Chondrocyte (in vitro differentiated cells): ENCODE data around the gene DAB2. TPM values are rescaled to one million over a fixed set of nuclear protein-coding genes. Genes with fewer than 3 reads are reported as not detected.

Source experiments
- DNase-seq: peaks from one replicate; pipeline ENCODE4 v3.0.0; 2021; ENCODE audit warnings: mixed read lengths, low spot score
- H3K27ac Mint-ChIP-seq: one replicate; pipeline ENCODE4 v1.8.0; 2021; ENCODE audit warnings: mild to moderate bottlenecking, moderate library complexity, mixed read lengths; ENCODE audit not compliant: unreplicated experiment
- H3K27me3 Mint-ChIP-seq: 2 replicates; pipeline ENCODE4 v1.8.0; 2021; ENCODE audit warnings: low read depth, mixed read lengths
- H3K36me3 Mint-ChIP-seq: 2 replicates; pipeline ENCODE4 v1.8.0; 2021; ENCODE audit warnings: low read depth, mixed read lengths
- H3K4me1 Mint-ChIP-seq: 2 replicates; pipeline ENCODE4 v1.8.0; 2021; ENCODE audit warnings: low read depth, mild to moderate bottlenecking, mixed read lengths
- H3K4me3 Mint-ChIP-seq: one replicate; pipeline ENCODE4 v1.8.0; 2021; ENCODE audit warnings: mild to moderate bottlenecking, moderate library complexity, mixed read lengths; ENCODE audit not compliant: unreplicated experiment
- H3K9me3 Mint-ChIP-seq: 2 replicates; pipeline ENCODE4 v1.8.0; 2021; ENCODE audit warnings: low read depth, mixed read lengths
- CTCF ChIP-seq: fragments of 200-600 bp; sonication (generic); IDR thresholded peaks from 2 replicates; pipeline ENCODE4 v1.5.0; 2021; ENCODE audit warnings: antibody characterized with exemption, mild to moderate bottlenecking, moderate library complexity
- total RNA-seq: library from RNA; stranded (reverse); gene quantifications from 3 replicates; pipeline ENCODE4 v1.2.1, GENCODE V29; 2021

The DAB2 gene
- total RNA-seq, 1 donor from 2014 or later: 82.7 TPM

DNA sequence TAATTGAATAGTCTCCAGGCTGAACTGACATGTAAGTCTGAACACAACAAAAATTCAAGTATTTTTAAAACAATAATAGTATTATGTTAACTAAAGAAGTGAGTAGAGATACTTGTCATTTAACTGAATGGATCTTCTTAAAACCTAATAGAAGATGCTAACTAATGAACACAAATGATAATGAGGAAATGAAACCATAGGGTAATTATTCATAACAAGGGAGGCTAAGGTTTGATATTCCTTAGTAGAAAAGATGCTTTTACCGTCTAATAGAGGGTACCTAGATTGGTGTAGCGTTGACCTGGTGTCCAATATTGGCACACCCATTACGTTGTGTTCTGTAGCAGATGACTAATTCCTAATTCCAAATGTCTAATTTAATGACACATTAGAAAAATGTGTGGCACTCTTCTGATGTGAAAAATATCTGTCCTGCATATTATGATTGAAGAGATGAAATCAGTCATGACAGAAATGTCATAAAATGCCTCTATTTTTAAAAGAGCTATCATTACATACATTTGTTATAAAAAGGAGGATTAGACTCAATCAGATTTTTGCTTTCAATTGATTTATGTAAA lies 14.9 kb upstream of the DAB2 start:
- H3K9me3 Mint-ChIP-seq: no peaks in the 10 kb centered on the region
- H3K4me1 Mint-ChIP-seq: peaks cover 39% of the 10 kb centered on the region
- H3K27ac Mint-ChIP-seq: no peak overlapping the region
- H3K36me3 Mint-ChIP-seq: no peaks in the 10 kb centered on the region
- H3K4me3 Mint-ChIP-seq: no peak overlapping the region
- no peak for DNase-seq
- H3K27me3 Mint-ChIP-seq: no peaks in the 10 kb centered on the region
- TF ChIP-seq CTCF: no peak

- peaks cover 37% of the 10 kb centered on the region for H3K4me1 Mint-ChIP-seq
Measured at GRCh38 chr5:39437467-39437866, 12.7 kb upstream of the DAB2 start.

GRCh38 chr5:39433848-39434247 lies 9.1 kb upstream of the DAB2 start:
- TF ChIP-seq CTCF: no peak
- Mint-ChIP-seq H3K27ac (no peak overlapping the region), H3K4me3 (no peak overlapping the region), H3K27me3 (no peaks in the 10 kb centered on the region), H3K4me1 (peaks cover 12% of the 10 kb centered on the region), H3K9me3 (no peaks in the 10 kb centered on the region), H3K36me3 (no peaks in the 10 kb centered on the region)
- no peak for DNase-seq

More at GRCh38 chr5:39437467-39437866, 12.7 kb upstream of the DAB2 start:
- Mint-ChIP-seq H3K27me3 (no peaks in the 10 kb centered on the region), H3K4me3 (no peak overlapping the region), H3K27ac (peak overlapping the region; percentile 25), H3K9me3 (no peaks in the 10 kb centered on the region), H3K36me3 (no peaks in the 10 kb centered on the region)
- TF ChIP-seq CTCF: no peak
- no peak for DNase-seq

GRCh38 chr5:39432696-39433530 lies 8.1 kb upstream of the DAB2 start:
- peaks cover 17% of the 10 kb centered on the region for H3K4me1 Mint-ChIP-seq
- TF ChIP-seq CTCF: no peak
- H3K27ac Mint-ChIP-seq: no peak overlapping the region
- no peaks in the 10 kb centered on the region for H3K9me3 Mint-ChIP-seq
- no peak overlapping the region for H3K4me3 Mint-ChIP-seq
- H3K36me3 Mint-ChIP-seq: no peaks in the 10 kb centered on the region
- no peak for DNase-seq
- H3K27me3 Mint-ChIP-seq: no peaks in the 10 kb centered on the region

- H3K36me3 Mint-ChIP-seq: no peaks in the 10 kb centered on the region
Measured at GRCh38 chr5:39430461-39430860, 5.7 kb upstream of the DAB2 start.

More at GRCh38 chr5:39430461-39430860, 5.7 kb upstream of the DAB2 start:
- Mint-ChIP-seq H3K4me1 (peaks cover 32% of the 10 kb centered on the region), H3K27ac (no peak overlapping the region), H3K27me3 (no peaks in the 10 kb centered on the region), H3K4me3 (no peak overlapping the region), H3K9me3 (no peaks in the 10 kb centered on the region)
- no peak for TF ChIP-seq CTCF
- DNase-seq: no peak
